Activated CD4-positive, CD25-positive, alpha-beta regulatory T cell treated with anti-CD3 and anti-CD28 coated beads, Interleukin-2, amount 50 U/mL, for 72 hours (primary cell): ENCODE results near the gene PLCL2.

ENCODE experiments used
- DNase-seq: peaks from one replicate; pipeline ENCODE4 v3.0.0; 2021

The PLCL2 gene

GRCh38 chr3:17054301-17054981 lies 169.7 kb downstream of the PLCL2 start:
- DNase-seq: no peak

GRCh38 chr3:17054982-17055343 lies 170.2 kb downstream of the PLCL2 start:
- DNase-seq: no peak

- no peak for DNase-seq
Observed at GRCh38 chr3:17055374-17056276, 170.9 kb downstream of the PLCL2 start.

GRCh38 chr3:17057321-17057720 lies 172.6 kb downstream of the PLCL2 start:
- no peak for DNase-seq

GRCh38 chr3:17059989-17060550 lies 175.3 kb downstream of the PLCL2 start:
- no peak for DNase-seq

- no peak for DNase-seq
Observed at GRCh38 chr3:17061005-17061404, 176.2 kb downstream of the PLCL2 start.

GRCh38 chr3:17062736-17063135 lies 178.0 kb downstream of the PLCL2 start:
- DNase-seq: no peak

GRCh38 chr3:17063596-17063995 lies 178.8 kb downstream of the PLCL2 start:
- DNase-seq: no peak

- DNase-seq: no peak
Observed at GRCh38 chr3:17065315-17065714, 180.6 kb downstream of the PLCL2 start.

- no peak for DNase-seq
Observed at GRCh38 chr3:17065881-17066280, 181.1 kb downstream of the PLCL2 start.

- DNase-seq: no peak
Observed at GRCh38 chr3:17069754-17070153, 185.0 kb downstream of the PLCL2 start.

- no peak for DNase-seq
Observed at GRCh38 chr3:17070161-17070959, 185.6 kb downstream of the PLCL2 start.

- no peak for DNase-seq
Observed at GRCh38 chr3:17074559-17074958, 189.8 kb downstream of the PLCL2 start.

- no peak for DNase-seq
Observed at GRCh38 chr3:17075358-17075757, 190.6 kb downstream of the PLCL2 start.

- DNase-seq: no peak
Observed at GRCh38 chr3:17075907-17076306, 191.2 kb downstream of the PLCL2 start.

- DNase-seq: no peak
Observed at GRCh38 chr3:17076940-17077605, 192.3 kb downstream of the PLCL2 start.

- no peak for DNase-seq
Observed at GRCh38 chr3:17077606-17078005, 192.9 kb downstream of the PLCL2 start.

- DNase-seq: no peak
Observed at GRCh38 chr3:17078926-17079465, 194.2 kb downstream of the PLCL2 start.

GRCh38 chr3:17079933-17080332 lies 195.2 kb downstream of the PLCL2 start:
- no peak for DNase-seq

GRCh38 chr3:17081520-17081919 lies 196.8 kb downstream of the PLCL2 start:
- no peak for DNase-seq

- no peak for DNase-seq
Observed at GRCh38 chr3:17087509-17087908, 202.8 kb downstream of the PLCL2 start.

GRCh38 chr3:17088017-17088416 lies 203.3 kb downstream of the PLCL2 start:
- no peak for DNase-seq
